Activated naive CD8-positive, alpha-beta T cell (primary cell): Measurements from ENCODE around the gene RHOU.

Experiments used
- H3K27ac Mint-ChIP-seq: one replicate; pipeline ENCODE4 v1.8.0; 2021; ENCODE audit warnings: mixed read lengths
- H3K27me3 Mint-ChIP-seq: one replicate; pipeline ENCODE4 v1.8.0; 2021; ENCODE audit warnings: mixed read lengths
- H3K36me3 Mint-ChIP-seq: one replicate; pipeline ENCODE4 v1.8.0; 2021; ENCODE audit warnings: mixed read lengths
- H3K4me1 Mint-ChIP-seq: one replicate; pipeline ENCODE4 v1.8.0; 2021; ENCODE audit warnings: low read depth, mixed read lengths
- H3K4me3 Mint-ChIP-seq: one replicate; pipeline ENCODE4 v1.8.0; 2021; ENCODE audit warnings: mild to moderate bottlenecking, mixed read lengths
- H3K9me3 Mint-ChIP-seq: one replicate; pipeline ENCODE4 v1.8.0; 2021; ENCODE audit warnings: low read depth, mixed read lengths

RHOU gene

DNA sequence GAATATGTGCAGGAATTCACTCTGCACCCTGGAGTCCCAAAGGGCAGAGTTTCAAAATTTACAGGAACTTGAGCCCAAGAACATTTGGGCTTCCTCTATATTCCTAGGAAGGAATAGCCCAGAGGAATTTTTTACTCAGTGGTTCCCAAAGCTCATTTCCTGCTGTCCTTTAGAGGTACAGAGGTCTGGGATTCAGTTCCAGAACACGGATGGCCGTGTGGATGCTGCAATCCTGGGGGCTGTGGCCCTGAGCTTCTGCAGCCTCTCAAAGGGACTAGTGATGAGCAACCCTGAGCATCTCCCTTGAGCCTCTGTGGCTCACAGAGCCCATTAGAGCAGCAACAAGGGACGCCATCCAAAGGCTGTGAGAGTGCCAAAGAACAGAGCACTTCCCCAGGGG, 10.1 kb upstream of the RHOU start:
- no peaks in the 10 kb centered on the region for H3K4me1 Mint-ChIP-seq
- H3K4me3 Mint-ChIP-seq: no peak overlapping the region
- no peaks in the 10 kb centered on the region for H3K9me3 Mint-ChIP-seq
- no peak overlapping the region for H3K27ac Mint-ChIP-seq
- no peaks in the 10 kb centered on the region for H3K36me3 Mint-ChIP-seq
- H3K27me3 Mint-ChIP-seq: peaks cover 9% of the 10 kb centered on the region

DNA sequence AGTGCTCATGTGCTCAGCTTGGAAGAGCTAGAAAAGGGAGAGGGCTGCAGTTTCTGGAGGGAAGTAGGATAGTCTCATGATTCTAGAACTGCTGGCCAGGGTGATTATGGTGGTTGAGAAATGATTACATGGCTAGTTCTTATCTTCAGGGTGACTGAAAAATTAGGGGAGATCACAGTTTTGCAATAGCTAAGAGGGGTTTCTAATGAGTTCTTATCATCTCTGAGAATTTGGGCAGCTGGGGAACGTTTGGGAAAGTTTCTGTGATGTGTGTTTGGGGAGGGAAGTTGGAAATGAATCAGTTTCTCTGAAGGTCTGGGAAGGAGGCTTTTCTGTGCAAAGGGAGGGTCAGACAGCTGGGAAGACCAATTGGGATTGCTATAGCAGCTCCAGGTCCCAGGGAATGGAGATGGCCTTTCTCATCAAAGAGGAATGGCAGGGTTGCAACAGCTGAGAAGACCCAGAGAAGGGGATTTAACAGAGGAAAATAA, 7.6 kb upstream of the RHOU start:
- Mint-ChIP-seq H3K9me3 (no peaks in the 10 kb centered on the region), H3K27ac (no peak overlapping the region), H3K27me3 (peaks cover 18% of the 10 kb centered on the region), H3K36me3 (no peaks in the 10 kb centered on the region), H3K4me3 (no peak overlapping the region), H3K4me1 (no peaks in the 10 kb centered on the region)

DNA sequence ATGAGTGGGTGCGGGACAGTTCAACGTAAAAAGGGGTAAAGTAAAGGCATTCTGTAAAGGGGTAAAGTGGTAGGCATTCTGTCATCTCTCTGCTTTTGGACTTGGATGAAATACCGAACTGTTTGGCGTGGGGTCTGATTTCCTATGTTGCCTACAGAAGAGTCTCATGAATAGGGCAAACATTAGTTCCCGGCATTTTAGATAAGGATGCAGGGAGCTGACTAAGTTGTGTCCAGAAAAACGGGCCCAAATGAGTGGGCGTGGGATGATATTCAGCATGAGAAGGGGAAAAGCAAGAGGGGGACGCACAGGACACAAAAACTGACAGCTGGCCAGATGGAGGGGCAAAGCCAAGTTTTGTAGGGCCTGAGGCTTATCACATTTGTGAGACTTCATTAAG, 2.9 kb upstream of the RHOU start:
- Mint-ChIP-seq H3K4me3 (no peak overlapping the region), H3K36me3 (no peaks in the 10 kb centered on the region), H3K27me3 (peaks cover 14% of the 10 kb centered on the region), H3K4me1 (peaks cover 11% of the 10 kb centered on the region), H3K27ac (no peak overlapping the region), H3K9me3 (no peaks in the 10 kb centered on the region)

DNA sequence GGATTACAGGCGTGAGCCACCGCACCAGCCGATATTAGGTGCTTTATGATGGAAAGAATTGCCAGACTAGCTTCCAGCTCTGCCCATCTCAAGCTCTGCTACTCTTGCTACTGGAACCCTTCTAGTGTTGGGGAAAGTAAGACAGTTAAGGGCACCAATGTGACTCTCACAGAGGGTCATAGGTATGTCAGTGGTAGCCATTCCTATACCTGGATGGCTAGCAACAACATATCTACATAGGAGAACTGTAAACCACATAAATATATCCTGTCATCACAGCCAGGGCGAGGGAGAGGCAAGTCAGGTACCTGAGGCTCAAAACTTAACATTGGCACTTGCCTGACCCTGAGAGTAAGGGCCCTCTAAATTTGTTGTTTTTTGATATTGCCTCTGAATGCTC, 1.7 kb upstream of the RHOU start:
- Mint-ChIP-seq H3K9me3 (no peaks in the 10 kb centered on the region), H3K36me3 (no peaks in the 10 kb centered on the region), H3K27me3 (peaks cover 14% of the 10 kb centered on the region), H3K27ac (no peak overlapping the region), H3K4me3 (no peak overlapping the region), H3K4me1 (peaks cover 11% of the 10 kb centered on the region)

DNA sequence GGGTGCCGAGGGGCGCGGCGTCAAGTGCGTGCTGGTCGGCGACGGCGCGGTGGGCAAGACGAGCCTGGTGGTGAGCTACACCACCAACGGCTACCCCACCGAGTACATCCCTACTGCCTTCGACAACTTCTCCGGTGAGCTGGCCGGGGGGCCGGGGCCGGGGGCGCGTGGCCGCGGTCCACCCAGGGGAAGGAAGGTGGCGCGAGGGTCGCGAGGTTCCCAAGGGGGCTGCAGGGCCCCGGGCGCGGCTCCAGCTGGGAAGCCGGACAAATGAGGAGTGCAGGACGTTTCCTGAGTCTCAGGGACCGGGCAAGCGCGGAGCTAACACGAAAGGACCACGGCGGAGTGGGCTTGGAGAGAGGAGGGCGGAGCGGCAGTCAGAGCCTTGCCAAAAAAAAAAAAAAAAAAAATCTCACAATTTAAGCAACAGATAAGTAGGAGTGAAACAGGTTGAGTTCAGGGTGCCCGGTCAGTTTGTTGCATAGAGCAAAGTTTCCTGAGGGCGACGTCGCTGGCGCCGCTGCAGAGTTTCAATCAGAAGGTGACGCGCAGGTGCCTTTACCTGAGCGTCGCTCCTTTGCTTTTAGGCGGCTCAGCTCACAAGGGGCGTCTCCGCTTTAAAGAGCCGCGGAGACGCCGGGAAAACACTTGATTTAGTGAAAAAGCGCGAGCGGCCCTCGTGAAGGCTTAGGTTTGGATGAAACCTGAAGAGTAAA, 750 bp downstream of the RHOU start:
- Mint-ChIP-seq H3K4me3 (peak overlapping the region; percentile 86), H3K4me1 (peaks cover 11% of the 10 kb centered on the region), H3K36me3 (peaks cover 3% of the 10 kb centered on the region), H3K27ac (no peak overlapping the region), H3K9me3 (no peaks in the 10 kb centered on the region), H3K27me3 (peaks cover 12% of the 10 kb centered on the region)

DNA sequence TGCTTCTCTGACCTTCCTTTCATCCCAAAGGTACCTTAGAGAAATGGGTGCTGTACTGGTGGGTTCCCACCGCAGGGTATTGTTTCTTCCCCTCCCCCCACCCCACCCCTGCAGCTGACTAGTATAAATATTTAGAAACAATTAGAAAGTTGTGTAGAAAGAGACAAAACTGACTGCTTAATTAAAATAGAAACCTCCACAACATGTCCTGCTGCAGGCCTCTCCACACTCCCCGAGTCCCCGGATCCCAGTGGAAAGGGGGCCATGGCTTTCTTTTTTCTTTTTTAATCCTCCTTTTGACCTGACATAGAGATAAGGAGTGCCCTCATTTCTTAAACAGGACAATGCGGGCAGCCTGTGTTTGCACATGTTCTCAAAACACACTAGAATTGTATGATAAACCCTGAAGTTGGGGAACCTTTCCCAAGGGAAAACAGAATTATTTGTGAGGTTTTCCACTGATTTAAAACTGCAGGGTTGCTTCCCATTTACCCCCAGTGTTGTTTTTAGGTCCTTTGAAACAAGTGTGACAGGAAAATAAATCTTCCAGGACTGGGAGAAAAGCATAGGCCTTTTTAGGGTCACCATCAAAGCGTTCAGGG, 1.7 kb downstream of the RHOU start:
- peaks cover 11% of the 10 kb centered on the region for H3K4me1 Mint-ChIP-seq
- peak overlapping the region; percentile 47 for H3K4me3 Mint-ChIP-seq
- H3K36me3 Mint-ChIP-seq: peaks cover 3% of the 10 kb centered on the region
- H3K27me3 Mint-ChIP-seq: peaks cover 7% of the 10 kb centered on the region
- no peaks in the 10 kb centered on the region for H3K9me3 Mint-ChIP-seq
- H3K27ac Mint-ChIP-seq: no peak overlapping the region

DNA sequence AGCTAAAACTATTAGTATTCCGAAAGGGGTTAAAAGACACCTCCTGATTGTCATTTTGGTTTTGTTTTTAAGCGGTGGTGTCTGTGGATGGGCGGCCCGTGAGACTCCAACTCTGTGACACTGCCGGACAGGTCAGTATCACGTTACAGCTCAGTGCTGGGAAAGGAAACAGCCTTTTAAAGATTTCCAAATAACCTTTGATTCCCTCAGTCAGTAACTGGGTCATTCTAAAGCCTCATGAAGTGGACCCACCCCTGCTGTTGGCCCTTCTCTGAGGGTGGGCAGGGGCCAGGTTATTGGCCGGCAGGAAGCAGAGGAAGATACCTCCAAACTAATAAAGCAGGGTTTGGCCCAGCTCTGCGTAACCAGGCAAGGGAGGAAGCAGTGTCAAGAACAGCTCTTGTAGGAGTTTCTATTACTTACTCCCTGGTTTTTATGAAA, 2.3 kb downstream of the RHOU start:
- Mint-ChIP-seq H3K9me3 (no peaks in the 10 kb centered on the region), H3K27ac (peak overlapping the region; percentile 46), H3K27me3 (peaks cover 3% of the 10 kb centered on the region), H3K4me3 (peak overlapping the region; percentile 12), H3K36me3 (peaks cover 3% of the 10 kb centered on the region), H3K4me1 (peaks cover 11% of the 10 kb centered on the region)

DNA sequence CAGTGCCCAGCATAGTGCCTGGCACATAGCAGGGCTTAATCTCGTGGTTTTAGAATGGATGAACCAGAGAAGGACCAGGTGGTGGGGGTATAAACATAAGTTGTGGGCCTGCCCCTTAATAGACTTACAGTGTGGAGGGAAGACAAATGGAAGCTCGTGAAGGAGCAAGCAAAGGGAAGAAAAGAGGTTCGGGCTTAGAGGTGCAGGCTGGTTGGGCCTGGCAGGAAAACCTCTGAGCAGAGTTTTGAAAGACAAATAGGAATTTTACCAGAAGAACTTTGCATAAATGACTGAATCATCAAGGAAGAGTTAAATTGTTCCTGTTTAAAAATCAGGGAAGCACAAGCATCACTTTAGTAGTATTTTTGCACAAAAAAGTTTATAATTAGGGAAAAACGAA, 4.5 kb downstream of the RHOU start:
- Mint-ChIP-seq H3K36me3 (peaks cover 5% of the 10 kb centered on the region), H3K27me3 (no peaks in the 10 kb centered on the region), H3K4me3 (no peak overlapping the region), H3K9me3 (no peaks in the 10 kb centered on the region), H3K27ac (peak overlapping the region; percentile 11), H3K4me1 (peaks cover 6% of the 10 kb centered on the region)

DNA sequence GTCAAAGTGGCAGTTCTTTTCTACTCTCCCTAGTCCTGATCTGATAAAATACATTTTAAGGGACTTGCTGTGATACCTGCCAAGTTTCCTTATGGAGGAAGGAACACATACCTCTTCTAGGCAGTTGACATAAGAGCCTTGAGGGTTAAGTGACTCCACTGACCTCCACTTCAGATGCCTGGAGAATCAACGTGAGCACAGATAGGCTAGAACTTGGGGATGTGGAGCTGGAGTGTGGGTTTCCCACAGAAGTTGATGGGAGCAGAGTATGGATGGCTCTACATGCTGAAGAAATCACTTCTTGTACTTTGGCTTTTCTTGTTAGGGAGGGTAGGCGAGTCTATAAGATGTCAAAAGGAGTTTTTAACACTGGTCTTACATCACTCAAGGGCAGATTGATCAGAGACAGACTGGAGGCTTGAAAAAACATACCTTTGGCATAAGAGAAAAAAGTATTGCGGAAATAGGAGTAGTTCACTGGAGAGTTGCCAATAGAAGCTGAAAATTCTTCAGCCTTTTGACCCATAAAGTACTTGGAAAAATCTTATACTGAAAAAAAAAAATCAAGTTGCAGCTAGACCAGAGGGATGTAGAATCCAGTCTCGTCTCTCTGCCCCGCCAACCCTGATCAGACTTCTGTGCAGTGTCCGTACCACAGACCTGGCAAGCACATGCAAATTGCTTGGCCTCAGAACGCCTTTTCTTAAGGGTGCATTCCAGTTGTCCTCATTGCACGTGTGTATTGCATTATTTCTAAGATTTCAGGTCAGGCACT, 5.5 kb downstream of the RHOU start:
- Mint-ChIP-seq H3K27ac (no peak overlapping the region), H3K4me1 (peaks cover 5% of the 10 kb centered on the region), H3K9me3 (no peaks in the 10 kb centered on the region), H3K36me3 (peaks cover 5% of the 10 kb centered on the region), H3K27me3 (no peaks in the 10 kb centered on the region), H3K4me3 (no peak overlapping the region)

DNA sequence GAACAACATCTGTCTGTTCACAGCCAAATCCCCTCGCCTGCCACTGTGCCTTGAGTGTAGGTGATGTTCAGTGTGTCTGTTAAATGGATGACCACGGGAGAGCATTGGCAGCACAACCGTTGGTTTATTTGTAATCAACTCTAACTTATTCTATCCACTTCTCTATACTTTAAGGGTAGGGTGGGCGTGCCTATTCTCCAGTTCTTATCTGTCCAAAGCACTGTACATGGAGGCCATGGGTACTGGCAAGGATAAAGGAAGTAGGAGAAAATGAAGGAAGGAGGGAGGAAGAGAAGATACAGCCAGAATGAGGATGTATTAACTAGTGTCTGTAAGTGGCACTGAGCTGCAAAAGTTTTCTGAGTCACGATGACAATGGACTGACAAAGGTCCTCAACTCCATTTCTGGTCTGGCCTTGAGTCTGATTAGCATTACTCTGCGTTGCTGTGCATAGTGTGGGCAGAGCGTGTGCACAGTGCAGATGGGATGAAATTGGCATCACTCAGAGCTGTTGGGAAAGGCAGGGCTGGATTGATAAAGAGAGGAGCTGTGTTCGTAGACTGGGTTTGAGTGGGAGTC, 7.1 kb downstream of the RHOU start:
- H3K9me3 Mint-ChIP-seq: no peaks in the 10 kb centered on the region
- H3K27ac Mint-ChIP-seq: no peak overlapping the region
- no peak overlapping the region for H3K4me3 Mint-ChIP-seq
- H3K4me1 Mint-ChIP-seq: no peaks in the 10 kb centered on the region
- H3K36me3 Mint-ChIP-seq: peaks cover 5% of the 10 kb centered on the region
- H3K27me3 Mint-ChIP-seq: no peaks in the 10 kb centered on the region

DNA sequence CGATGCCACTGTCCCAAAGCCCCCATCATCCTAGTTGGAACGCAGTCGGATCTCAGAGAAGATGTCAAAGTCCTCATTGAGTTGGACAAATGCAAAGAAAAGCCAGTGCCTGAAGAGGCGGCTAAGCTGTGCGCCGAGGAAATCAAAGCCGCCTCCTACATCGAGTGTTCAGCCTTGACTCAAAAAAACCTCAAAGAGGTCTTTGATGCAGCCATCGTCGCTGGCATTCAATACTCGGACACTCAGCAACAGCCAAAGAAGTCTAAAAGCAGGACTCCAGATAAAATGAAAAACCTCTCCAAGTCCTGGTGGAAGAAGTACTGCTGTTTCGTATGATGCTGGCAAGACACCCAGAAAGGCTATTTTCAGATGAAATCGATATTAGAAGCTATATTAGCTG, 8.1 kb downstream of the RHOU start:
- no peak overlapping the region for H3K4me3 Mint-ChIP-seq
- no peaks in the 10 kb centered on the region for H3K9me3 Mint-ChIP-seq
- H3K4me1 Mint-ChIP-seq: peaks cover 1% of the 10 kb centered on the region
- H3K27ac Mint-ChIP-seq: no peak overlapping the region
- H3K36me3 Mint-ChIP-seq: peaks cover 5% of the 10 kb centered on the region
- H3K27me3 Mint-ChIP-seq: no peaks in the 10 kb centered on the region

DNA sequence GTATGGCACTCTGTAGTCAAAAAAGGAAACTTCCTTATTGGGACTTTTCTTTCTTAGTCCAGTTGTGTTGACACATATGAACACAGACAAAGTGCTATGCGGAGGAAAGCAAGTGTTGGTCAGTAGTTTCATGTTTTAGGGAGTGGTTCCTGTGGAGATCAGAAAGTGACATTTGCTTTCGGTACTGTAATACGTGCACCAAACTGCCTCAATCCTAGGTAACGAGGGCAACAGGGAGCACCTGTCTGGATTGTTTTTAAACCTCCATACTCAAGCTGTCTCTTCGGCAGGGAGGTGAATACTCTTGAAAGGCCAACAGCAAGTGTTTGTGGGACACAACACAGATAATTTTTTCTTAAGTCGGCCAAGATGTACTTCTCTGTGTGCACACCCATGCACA, 9.1 kb downstream of the RHOU start:
- H3K27ac Mint-ChIP-seq: no peak overlapping the region
- H3K4me1 Mint-ChIP-seq: peaks cover 5% of the 10 kb centered on the region
- H3K9me3 Mint-ChIP-seq: no peaks in the 10 kb centered on the region
- no peak overlapping the region for H3K4me3 Mint-ChIP-seq
- no peaks in the 10 kb centered on the region for H3K27me3 Mint-ChIP-seq
- H3K36me3 Mint-ChIP-seq: peaks cover 5% of the 10 kb centered on the region

DNA sequence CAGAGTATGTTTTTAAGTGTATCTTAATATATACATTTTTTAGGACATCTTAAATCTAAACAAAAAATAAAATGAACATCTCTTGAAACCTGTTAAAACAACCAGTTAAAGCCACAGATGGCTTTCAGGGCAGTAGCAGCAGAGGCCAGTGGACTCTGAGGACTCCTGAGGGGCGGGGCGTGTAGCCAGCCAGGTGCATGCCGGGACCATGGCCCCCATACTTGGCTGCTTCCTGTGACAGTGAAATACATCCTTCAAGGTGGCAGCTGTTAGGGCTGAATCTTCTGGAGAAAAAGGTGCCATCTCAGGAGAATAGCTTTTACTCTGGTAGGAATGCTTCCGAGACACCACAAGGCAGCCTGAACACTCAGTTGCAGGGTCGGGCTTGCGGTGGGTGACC, 9.6 kb downstream of the RHOU start:
- Mint-ChIP-seq H3K27ac (no peak overlapping the region), H3K4me3 (no peak overlapping the region), H3K4me1 (peaks cover 5% of the 10 kb centered on the region), H3K27me3 (peaks cover 1% of the 10 kb centered on the region), H3K36me3 (peaks cover 5% of the 10 kb centered on the region), H3K9me3 (no peaks in the 10 kb centered on the region)

DNA sequence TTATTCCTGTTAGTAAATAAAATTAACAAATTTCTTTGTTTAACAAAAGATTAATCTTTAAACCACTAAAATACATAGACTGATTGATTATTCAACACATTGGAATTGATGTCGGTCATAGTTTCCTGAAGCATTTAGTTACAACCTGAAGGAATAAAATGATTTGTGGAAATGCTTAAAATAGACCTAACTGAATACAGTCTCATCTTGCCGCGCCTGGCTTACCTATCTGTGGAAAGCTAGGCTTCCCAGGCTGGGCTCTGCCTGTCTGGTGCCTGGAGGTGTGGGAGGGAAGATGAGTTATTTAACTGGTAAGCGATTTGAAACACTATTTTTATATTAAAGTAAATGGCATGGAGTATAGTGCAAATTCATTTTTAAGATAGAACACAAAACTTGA, 10.2 kb downstream of the RHOU start:
- H3K27ac Mint-ChIP-seq: no peak overlapping the region
- H3K27me3 Mint-ChIP-seq: peaks cover 1% of the 10 kb centered on the region
- H3K4me3 Mint-ChIP-seq: no peak overlapping the region
- no peaks in the 10 kb centered on the region for H3K9me3 Mint-ChIP-seq
- H3K4me1 Mint-ChIP-seq: peaks cover 5% of the 10 kb centered on the region
- H3K36me3 Mint-ChIP-seq: peaks cover 5% of the 10 kb centered on the region
